Liver (tissue), 9 donors: ENCODE data around the gene CLDN16. TPM values are rescaled to one million over a fixed set of nuclear protein-coding genes. Genes with fewer than 3 reads are reported as not detected.

Experiments used
- DNase-seq: peaks from one replicate; pipeline ENCODE4 v3.0.0-alpha.2; 2017; ENCODE audit warnings: low spot score
- H3K27ac ChIP-seq, 2 donors: one replicate each; pipeline ENCODE4 v1.7.0; 2013; ENCODE audit warnings: inconsistent platforms in 2 of 2, low read length in 2 of 2, control low read depth in 1 of 2, low read depth in 1 of 2, mild to moderate bottlenecking in 1 of 2
- H3K27me3 ChIP-seq, 4 donors: one replicate each; pipeline versions ENCODE4 v1.6.1 to v1.7.0; 2013; ENCODE audit warnings: low read length in 3 of 4, inconsistent platforms in 1 of 4, mild to moderate bottlenecking in 1 of 4, moderate library complexity in 1 of 4; ENCODE audit not compliant: control insufficient read depth in 4 of 4, insufficient read depth in 4 of 4
- H3K36me3 ChIP-seq, 4 donors: one replicate each; pipeline versions ENCODE4 v1.6.1 to v1.7.0; 2013; ENCODE audit warnings: low read length in 3 of 4, mild to moderate bottlenecking in 3 of 4, low read depth in 1 of 4, moderate library complexity in 1 of 4; ENCODE audit not compliant: control insufficient read depth in 4 of 4, insufficient read depth in 3 of 4
- H3K4me1 ChIP-seq, 4 donors: one replicate each; pipeline versions ENCODE4 v1.6.1 to v1.7.0; 2013; ENCODE audit warnings: low read length in 3 of 4, mild to moderate bottlenecking in 3 of 4, moderate library complexity in 1 of 4; ENCODE audit not compliant: control insufficient read depth in 4 of 4, insufficient read depth in 4 of 4
- H3K4me3 ChIP-seq, 3 donors: one replicate each; pipeline versions ENCODE4 v1.6.1 to v1.7.0; 2013; ENCODE audit warnings: low read length in 3 of 3, control low read depth in 1 of 3, low read depth in 1 of 3, mild to moderate bottlenecking in 1 of 3
- H3K9ac ChIP-seq, 2 donors: one replicate each; pipeline ENCODE4 v1.7.0; 2013; ENCODE audit warnings: low read length in 2 of 2, mild to moderate bottlenecking in 2 of 2, moderate library complexity in 2 of 2, control low read depth in 1 of 2, low read depth in 1 of 2
- H3K9me3 ChIP-seq, 4 donors: one replicate each; pipeline versions ENCODE4 v1.6.1 to v1.7.0; 2013; ENCODE audit warnings: low read length in 3 of 4; ENCODE audit not compliant: control insufficient read depth in 4 of 4
- ATF3 ChIP-seq: IDR thresholded peaks from 2 replicates; pipeline ENCODE4 v1.6.1; 2016; ENCODE audit warnings: antibody characterized with exemption
- CTCF ChIP-seq: fragments of 150-350 bp; IDR thresholded peaks from 2 replicates; pipeline ENCODE4 v1.5.1; 2017; ENCODE audit warnings: improper control_type of control experiment, low read depth, low read length; ENCODE audit not compliant: missing input control
- EGR1 ChIP-seq, 2 donors: IDR thresholded peaks; 2 replicates each; pipeline ENCODE4 v1.6.1; 2016 to 2018; ENCODE audit warnings: antibody characterized with exemption in 2 of 2, low read depth in 2 of 2
- FOXA1 ChIP-seq: IDR thresholded peaks from 2 replicates; pipeline ENCODE4 v1.6.1; 2016; ENCODE audit warnings: antibody characterized with exemption
- HNF4G ChIP-seq: IDR thresholded peaks from 2 replicates; pipeline ENCODE4 v1.6.1; 2016; ENCODE audit warnings: antibody characterized with exemption
- JUND ChIP-seq, 2 donors: IDR thresholded peaks; 2 replicates each; pipeline ENCODE4 v1.6.1; 2016; ENCODE audit warnings: antibody characterized with exemption in 2 of 2
- MAX ChIP-seq: IDR thresholded peaks from 2 replicates; pipeline ENCODE4 v1.6.1; 2016; ENCODE audit warnings: antibody characterized with exemption
- REST ChIP-seq: IDR thresholded peaks from 2 replicates; pipeline ENCODE4 v1.6.1; 2016; ENCODE audit warnings: antibody characterized with exemption, mild to moderate bottlenecking
- RXRA ChIP-seq, 2 donors: IDR thresholded peaks; 2 replicates each; pipeline ENCODE4 v1.6.1; 2017 to 2018; ENCODE audit warnings: antibody characterized with exemption in 2 of 2, mild to moderate bottlenecking in 1 of 2
- TAF1 ChIP-seq: conservative IDR thresholded peaks from 2 replicates; pipeline ENCODE4 v1.6.1; 2016; ENCODE audit warnings: antibody characterized with exemption, mild to moderate bottlenecking
- ZBTB33 ChIP-seq: IDR thresholded peaks from 2 replicates; pipeline ENCODE4 v1.6.1; 2016; ENCODE audit warnings: antibody characterized with exemption
- polyA plus RNA-seq, 2 donors: library from polyadenylated mRNA; stranded (reverse) in 1 of 2; unstranded in 1 of 2; fragments of 200-250 nt in 1 of 2; fragments of >200 nt in 1 of 2; fragmentation: Nextera tagmentation in 1 of 2; extraction: Ambion mirVana in 1 of 2; gene quantifications; one replicate each; pipeline versions ENCODE4 v1.2.1 to v1.2.3, GENCODE V29; 2013 to 2015
- total RNA-seq, 2 donors: library from RNA; depleted of rRNA; stranded (reverse); fragments of >200 nt; gene quantifications; one replicate each; pipeline ENCODE4 v1.2.3, GENCODE V29; 2014
- donor health status: healthy.
- donor health status: healthy.
- donor health status: healthy.
- donor health status: healthy.
- donor health status: healthy.

CLDN16 gene
- total and polyA plus RNA-seq, 4 donors: 0.22 to 0.89 (median 0.70) TPM

DNA sequence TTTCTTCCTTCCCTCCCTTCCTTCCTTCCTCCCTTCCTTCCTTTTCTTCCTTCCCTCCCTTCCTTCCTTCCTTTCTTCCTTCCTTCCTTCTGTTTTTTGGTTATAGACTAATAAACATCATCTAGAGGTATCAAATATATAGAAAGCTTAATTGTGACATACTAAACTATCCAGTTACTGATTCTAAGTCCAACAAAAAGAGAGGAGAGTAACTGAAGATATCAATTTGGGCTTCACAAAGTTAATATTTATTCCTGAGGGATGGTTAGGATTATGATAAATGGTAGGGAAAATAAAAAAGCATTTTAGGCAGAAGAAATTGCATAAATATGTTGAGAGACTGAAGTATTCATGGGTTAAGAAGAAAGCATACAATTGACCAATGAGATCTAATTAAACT, 7.8 kb upstream of the CLDN16 start:
- Histone ChIP-seq H3K27me3 (no peaks in the 10 kb centered on the region), H3K4me1 (peaks cover 0 to 3% (median 2%) of the 10 kb centered on the region in 4 donors), H3K36me3 (no peaks in the 10 kb centered on the region), H3K9me3 (no peaks in the 10 kb centered on the region), H3K27ac (no peak overlapping the region), H3K9ac (no peak overlapping the region), H3K4me3 (no peak overlapping the region)
- TF ChIP-seq REST (no peak), JUND (IDR thresholded peaks at IDR 0.05) (no peak), CTCF (no peak), RXRA (IDR thresholded peaks at IDR 0.05) (no peak), TAF1 (no peak)
- DNase-seq: no peak

GRCh38 chr3:190381441-190381840, 6.5 kb upstream of the CLDN16 start:
- Histone ChIP-seq H3K27ac (no peak overlapping the region), H3K27me3 (no peaks in the 10 kb centered on the region), H3K4me1 (peaks cover 0 to 3% (median 2%) of the 10 kb centered on the region in 4 donors), H3K9ac (no peak overlapping the region), H3K36me3 (no peaks in the 10 kb centered on the region), H3K9me3 (no peaks in the 10 kb centered on the region), H3K4me3 (no peak overlapping the region)
- DNase-seq: no peak
- TF ChIP-seq HNF4G (no peak), ATF3 (no peak), EGR1 (IDR thresholded peaks at IDR 0.05; ENCODE audit: low read depth in 2 of 2) (no peak), CTCF (no peak), MAX (no peak), FOXA1 (no peak), ZBTB33 (no peak)
